Activated naive CD4-positive, alpha-beta T cell treated with anti-CD3 and anti-CD28 coated beads, Interleukin-2, amount 50 U/mL, for 72 hours (primary cell): ENCODE measurements around the gene ABHD17C. TPM values are rescaled to one million over a fixed set of nuclear protein-coding genes. Genes with fewer than 3 reads are reported as not detected.
"Not testable (repeated sequence)": the region's sequence is repeated elsewhere in the genome, so short reads cannot be mapped to it uniquely, and the experiment has no call there.

ENCODE experiments used
- ATAC-seq, 2 donors: fragments of 150-1000 bp; cut with Tn5 transposase; 2 replicates each; pipeline ENCODE4 v1.10.0; 2021; ENCODE audit warnings: mild to moderate bottlenecking in 2 of 2, moderate library complexity in 2 of 2
- DNase-seq, 2 donors: peaks; one replicate each; pipeline ENCODE4 v3.0.0; 2021 to 2022; ENCODE audit warnings: low spot score in 2 of 2
- H3K27ac Mint-ChIP-seq, 2 donors: one replicate each; pipeline ENCODE4 v1.8.0; 2022; ENCODE audit warnings: mild to moderate bottlenecking in 2 of 2, mixed read lengths in 2 of 2
- H3K36me3 Mint-ChIP-seq, 2 donors: one replicate each; pipeline ENCODE4 v1.8.0; 2022; ENCODE audit warnings: mixed read lengths in 2 of 2
- H3K9me3 Mint-ChIP-seq, 2 donors: one replicate each; pipeline ENCODE4 v1.8.0; 2022; ENCODE audit warnings: mixed read lengths in 2 of 2
- total RNA-seq, 2 donors: library from RNA; stranded (reverse); gene quantifications; one replicate each; pipeline ENCODE4 v1.2.3, GENCODE V29; 2022

Gene ABHD17C
- total RNA-seq, 2 donors from 2014 or later, result 7.2 to 7.8 TPM

DNA sequence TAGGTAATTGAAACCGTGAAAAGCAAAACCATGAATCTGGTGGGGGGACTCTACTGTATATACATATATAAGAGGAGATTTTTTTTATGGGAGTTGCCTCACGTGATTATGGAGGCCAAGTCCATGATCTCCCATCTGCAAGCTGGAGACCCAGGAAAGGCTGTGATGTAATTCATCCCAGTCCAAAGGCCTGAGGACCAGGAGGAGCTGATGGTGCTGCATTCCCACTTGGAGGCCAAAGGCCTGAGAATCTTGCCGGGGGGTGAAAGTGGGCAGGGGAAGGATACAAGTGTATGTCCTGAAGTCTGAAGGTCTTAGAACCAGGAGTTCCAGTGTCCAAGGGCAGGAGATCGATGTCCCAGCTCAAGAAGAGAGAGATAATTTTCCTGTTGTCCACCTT, 47.0 kb downstream of the ABHD17C start:
- ATAC-seq, result no peak
- no peak for DNase-seq

DNA sequence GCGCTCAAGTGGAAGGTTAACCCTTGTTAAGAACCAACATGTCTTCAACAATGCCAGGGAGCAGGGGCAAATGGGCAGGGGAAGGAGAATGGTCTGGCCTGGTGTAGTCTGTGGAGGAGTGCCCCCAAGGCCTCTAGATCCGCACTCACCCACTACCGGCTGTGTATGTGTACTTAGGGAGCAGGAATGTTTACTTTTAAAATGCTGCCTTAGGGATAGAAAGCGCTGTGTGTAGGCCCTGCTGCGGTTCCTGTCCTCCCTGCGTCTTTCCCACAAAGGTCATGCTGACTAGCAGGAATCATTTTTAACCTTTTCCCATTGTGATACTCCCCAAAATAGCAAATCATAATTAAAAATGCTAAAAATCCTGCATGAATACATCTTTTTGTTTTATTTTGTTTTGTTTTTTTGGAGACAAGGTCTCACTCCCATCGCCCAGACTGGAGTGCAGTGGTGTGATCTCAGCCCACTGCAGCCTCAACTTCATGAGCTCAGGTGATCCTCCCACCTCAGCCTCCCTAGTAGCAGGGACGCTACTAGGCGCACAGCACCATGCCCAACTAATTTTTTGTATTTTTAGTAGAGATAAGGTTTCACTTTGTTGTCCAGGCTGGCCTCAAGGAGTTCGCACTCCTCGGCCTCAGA, 48.2 kb downstream of the ABHD17C start:
- H3K36me3 Mint-ChIP-seq, result peaks cover 0 to 3% of the 10 kb centered on the region in 2 donors
- H3K27ac Mint-ChIP-seq, result no peak overlapping the region
- DNase-seq, result no peak
- no peaks in the 10 kb centered on the region for H3K9me3 Mint-ChIP-seq
- no peak for ATAC-seq

More for the DNA sequence above, 47.0 kb downstream of the ABHD17C start:
- Mint-ChIP-seq H3K27ac (no peak overlapping the region), H3K9me3 (peaks cover 0 to 7% of the 10 kb centered on the region in 2 donors), H3K36me3 (peaks cover 0 to 6% of the 10 kb centered on the region in 2 donors)

DNA sequence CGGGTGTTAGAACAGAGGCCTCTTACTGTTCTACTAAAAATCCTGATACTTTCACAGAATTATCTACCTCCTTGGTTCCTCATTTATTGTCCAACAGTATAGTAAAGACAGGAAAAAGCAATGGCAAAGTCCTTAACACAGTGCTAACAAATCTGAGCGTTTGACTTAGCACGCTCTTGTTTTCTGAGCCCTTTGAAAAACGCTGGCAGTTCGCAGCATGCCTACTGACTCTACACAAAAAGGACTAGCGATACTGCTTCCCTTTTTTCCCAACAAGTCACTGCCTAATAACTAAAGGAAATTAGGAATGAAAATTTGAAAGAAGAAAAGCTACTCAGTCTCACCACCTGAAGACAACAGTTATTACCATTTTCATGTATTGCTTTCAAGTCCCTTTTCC, 49.3 kb downstream of the ABHD17C start:
- no peak overlapping the region for H3K27ac Mint-ChIP-seq
- ATAC-seq, result no peak
- no peaks in the 10 kb centered on the region for H3K36me3 Mint-ChIP-seq
- DNase-seq, result no peak
- H3K9me3 Mint-ChIP-seq, result no peaks in the 10 kb centered on the region

DNA sequence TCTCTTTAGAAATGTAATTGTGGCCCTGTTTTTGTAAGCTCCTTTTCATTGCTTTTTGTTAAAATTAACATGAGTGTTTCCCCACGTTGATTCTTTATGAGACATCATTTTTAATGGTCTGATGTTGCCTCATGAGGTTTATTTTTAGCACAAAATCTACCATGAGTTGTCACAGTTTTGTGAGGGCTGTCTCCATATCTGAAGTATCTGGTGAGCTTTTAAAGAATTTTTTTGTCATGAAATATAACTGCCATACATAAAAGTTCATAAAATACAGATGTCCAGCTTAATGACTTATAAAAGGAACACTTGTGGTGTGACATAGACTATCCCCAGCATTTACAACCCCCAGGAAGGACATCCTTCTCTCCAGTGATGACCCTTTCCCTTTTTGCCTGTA, 49.7 kb downstream of the ABHD17C start:
- no peaks in the 10 kb centered on the region for H3K36me3 Mint-ChIP-seq
- no peak overlapping the region for H3K27ac Mint-ChIP-seq
- DNase-seq, result no peak
- no peaks in the 10 kb centered on the region for H3K9me3 Mint-ChIP-seq
- ATAC-seq, result no peak

DNA sequence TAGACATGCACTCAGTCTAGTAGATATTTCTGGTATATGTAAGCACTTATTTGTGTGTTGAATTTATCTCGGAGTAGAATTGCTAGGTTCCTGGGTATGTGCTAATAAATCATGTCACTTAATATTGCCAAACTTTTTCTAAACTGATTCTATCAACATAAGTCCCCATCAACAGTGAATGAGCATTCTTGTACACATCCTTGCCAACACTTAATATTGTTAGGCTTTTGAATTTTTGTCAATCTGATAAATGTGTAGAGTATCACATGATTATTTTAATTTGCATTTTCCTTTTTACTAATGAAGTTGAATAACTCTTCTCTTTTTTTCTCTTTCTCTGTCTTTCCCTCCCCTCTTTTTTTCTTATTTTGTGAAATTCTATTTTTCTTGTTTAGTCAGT, 50.8 kb downstream of the ABHD17C start:
- peaks cover 0 to 5% of the 10 kb centered on the region in 2 donors for H3K36me3 Mint-ChIP-seq

DNA sequence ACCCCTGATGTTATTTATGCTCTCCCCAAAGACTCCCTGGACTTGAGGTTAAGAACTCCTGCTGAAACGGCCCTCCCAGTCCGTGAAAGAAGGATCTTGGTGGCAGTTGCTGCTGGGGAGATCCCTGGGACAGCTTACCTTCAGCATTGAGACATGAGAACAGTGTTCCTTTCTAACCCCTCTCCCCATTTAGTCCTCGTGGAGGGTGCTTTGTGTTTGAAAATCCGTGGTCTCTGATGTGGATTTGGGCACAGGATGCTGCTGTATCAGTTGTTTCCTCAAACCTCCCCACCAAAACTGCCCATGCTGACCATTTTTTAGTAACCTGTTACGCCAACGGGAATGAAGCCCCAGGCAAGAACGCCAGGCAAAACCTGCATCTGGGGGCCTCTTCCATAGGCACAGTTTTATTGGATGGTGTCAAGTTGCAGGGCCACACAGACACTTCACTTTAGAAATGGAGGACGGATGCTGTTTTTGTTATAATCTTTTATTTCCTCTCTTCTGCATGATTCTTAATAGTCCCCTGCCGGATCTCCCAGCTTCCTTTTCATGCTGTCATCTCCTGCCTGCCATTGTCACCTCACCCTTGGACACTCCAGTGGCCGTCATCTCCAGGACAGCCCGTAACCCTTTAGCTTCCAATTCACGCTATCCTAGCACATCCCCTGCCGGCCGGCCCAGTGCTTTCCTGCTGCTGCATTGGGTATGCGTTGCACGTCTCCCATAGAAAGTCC, 52.4 kb downstream of the ABHD17C start:
- Mint-ChIP-seq H3K27ac (no peak overlapping the region), H3K9me3 (no peaks in the 10 kb centered on the region), H3K36me3 (peaks cover 0 to 5% of the 10 kb centered on the region in 2 donors)
- ATAC-seq, result no peak
- DNase-seq, result no peak

More for the DNA sequence above, 50.8 kb downstream of the ABHD17C start:
- ATAC-seq (no peak), DNase-seq (no peak)
- H3K27ac Mint-ChIP-seq, result no peak overlapping the region
- H3K9me3 Mint-ChIP-seq, result no peaks in the 10 kb centered on the region

DNA sequence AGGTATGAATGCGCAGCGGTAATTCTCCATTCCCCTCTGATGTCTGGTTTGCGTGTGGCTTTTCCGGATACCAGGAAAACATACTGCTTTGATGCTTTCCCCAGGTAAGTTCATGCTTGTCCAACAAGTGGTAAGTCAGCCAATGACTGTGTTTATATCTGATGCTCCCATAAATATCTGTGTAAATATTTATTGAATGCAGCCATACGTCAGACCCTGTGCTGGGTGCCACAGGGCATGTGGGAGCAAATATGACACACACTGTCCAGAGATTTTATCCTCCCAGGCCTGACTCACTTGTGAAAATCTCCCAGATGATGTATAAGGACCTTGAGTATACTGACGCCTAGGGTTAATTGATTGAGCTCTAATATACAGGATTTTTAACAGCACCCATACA, 54.5 kb downstream of the ABHD17C start:
- ATAC-seq (no peak), DNase-seq (no peak)
- Mint-ChIP-seq H3K27ac (no peak overlapping the region), H3K9me3 (no peaks in the 10 kb centered on the region), H3K36me3 (peaks cover 0 to 5% of the 10 kb centered on the region in 2 donors)

DNA sequence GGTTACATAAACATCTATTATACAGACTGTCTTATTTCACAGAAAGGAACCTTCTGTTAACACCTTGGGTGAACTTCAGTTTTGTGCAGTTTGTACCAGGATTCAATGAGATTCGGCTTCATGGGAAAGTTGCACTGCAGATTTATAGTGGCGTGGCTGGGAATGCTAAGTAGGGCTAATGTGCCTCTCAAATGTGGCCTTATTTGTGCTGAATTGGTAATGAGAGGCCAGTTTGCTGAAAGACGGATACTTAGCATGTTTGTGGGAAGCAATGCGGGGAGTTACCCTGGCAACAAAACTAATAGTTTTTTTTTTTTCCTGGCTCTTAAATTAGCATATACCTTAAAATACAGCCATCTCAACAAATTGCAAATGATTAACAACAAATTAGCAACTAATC, 55.5 kb downstream of the ABHD17C start:
- no peak for DNase-seq
- H3K9me3 Mint-ChIP-seq, result no peaks in the 10 kb centered on the region
- no peak for ATAC-seq

DNA sequence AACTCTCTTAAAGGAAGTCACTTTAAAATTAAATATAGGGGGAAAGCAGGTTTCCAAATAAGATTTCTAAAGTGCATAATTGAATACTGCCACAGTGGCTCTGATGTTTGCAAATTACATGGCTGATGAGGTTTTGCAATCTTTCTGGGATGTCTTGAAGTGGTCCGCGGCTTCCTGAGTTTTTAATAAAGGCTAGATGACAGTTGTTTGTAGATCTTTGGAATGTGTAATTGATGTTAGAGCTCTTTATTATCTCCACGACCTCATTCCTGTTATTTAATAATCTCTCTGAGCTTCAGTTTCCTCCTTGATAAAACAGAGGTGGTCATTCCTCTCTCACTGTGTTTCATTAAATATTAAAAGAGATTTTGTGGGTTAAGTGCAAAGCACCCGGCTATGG, 57.1 kb downstream of the ABHD17C start:
- DNase-seq, result no peak
- peaks cover 6 to 8% of the 10 kb centered on the region in 2 donors for H3K36me3 Mint-ChIP-seq
- no peak for ATAC-seq
- H3K9me3 Mint-ChIP-seq, result no peaks in the 10 kb centered on the region
- H3K27ac Mint-ChIP-seq, result no peak overlapping the region

More for the DNA sequence above, 55.5 kb downstream of the ABHD17C start:
- Mint-ChIP-seq H3K36me3 (peaks cover 2 to 8% of the 10 kb centered on the region in 2 donors), H3K27ac (no peak overlapping the region)

DNA sequence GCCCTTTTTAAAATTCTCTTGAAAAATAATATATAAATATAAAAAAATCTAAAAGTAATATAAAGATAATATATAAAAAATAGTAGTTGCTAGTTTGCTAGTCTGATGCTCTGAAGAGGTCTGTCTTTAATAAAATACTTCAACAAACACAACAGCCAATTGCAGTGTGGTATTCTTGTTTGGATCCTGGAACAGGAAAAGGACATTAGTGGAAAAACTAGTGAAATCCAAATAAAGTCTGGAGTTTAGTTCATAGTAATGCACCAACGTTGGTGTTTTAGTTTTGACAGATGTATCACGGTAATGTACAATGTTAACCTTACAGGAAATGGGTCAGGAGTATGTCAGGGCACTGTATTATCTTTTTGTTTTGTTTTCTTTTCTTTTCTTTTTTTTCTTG, 58.1 kb downstream of the ABHD17C start:
- Mint-ChIP-seq H3K9me3 (no peaks in the 10 kb centered on the region), H3K36me3 (peaks cover 6 to 8% of the 10 kb centered on the region in 2 donors)
- no peak for ATAC-seq

DNA sequence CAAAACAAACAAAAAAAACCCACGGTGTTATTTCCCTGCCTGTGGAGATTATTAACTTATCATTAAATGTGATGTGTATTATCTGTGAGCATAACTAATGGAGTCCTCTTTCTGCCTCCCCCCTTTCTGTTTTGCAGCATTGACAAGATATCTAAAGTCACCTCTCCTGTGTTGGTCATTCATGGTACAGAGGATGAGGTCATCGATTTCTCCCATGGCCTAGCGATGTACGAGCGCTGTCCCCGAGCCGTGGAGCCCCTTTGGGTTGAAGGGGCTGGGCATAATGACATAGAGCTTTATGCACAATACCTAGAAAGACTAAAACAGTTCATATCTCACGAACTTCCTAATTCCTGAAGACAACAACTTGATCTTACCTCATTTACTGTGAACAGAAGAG, 58.9 kb downstream of the ABHD17C start:
- DNase-seq (no peak), ATAC-seq (no peak)
- Mint-ChIP-seq H3K9me3 (no peaks in the 10 kb centered on the region), H3K36me3 (peaks cover 6 to 8% of the 10 kb centered on the region in 2 donors), H3K27ac (no peak overlapping the region)

More for the DNA sequence above, 58.1 kb downstream of the ABHD17C start:
- no peak for DNase-seq
- H3K27ac Mint-ChIP-seq, result no peak overlapping the region

DNA sequence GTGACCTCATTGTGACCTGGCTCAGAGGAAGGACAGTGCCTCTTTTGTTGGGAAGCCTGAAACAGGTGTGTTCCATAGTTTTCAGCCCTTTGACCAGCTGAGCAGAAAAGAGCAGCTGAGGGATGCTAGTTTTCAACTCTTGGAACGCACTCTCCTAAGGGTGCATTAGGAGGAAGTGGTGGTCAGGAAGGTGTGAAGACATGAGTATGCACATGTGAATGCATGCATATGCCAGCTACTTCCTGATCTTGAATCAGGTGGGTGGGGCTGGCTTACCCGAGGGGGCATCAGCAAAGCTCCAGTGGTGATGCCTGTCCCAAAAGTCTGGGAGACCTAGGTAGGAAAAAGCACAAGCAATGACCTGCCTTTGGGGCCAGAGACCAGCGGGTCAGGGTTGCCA, 60.8 kb downstream of the ABHD17C start:
- H3K9me3 Mint-ChIP-seq, result no peaks in the 10 kb centered on the region
- ATAC-seq (no peak), DNase-seq (no peak)
- H3K27ac Mint-ChIP-seq, result no peak overlapping the region
- H3K36me3 Mint-ChIP-seq, result peaks cover 4 to 6% of the 10 kb centered on the region in 2 donors

DNA sequence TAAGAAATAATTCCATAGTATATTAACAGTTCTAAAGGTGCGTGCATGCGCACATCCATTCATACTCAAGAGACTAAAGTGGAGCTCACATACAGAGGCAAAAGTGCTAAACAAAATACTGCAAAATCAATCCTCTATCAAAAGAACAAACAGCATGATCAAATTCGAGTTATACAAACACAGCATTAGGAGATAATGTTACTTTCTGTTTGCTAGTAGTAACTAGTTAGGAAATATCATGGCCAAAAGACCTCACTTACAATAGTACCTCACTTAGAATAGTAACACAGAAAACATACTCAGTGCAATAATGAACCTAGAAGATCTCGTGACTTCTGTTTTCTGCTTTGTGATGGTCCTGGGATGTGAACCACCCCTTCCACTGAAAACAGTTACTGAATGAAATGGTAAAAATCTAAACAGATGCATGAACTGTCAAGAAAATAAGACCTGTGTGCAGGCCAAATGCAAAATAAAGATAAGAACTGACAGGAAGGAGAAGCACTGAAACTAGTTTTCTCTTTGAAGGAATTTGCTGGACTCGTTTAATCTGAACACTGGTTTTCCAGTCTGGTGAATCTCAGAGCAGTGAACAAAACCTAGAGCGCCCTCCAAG, 63.1 kb downstream of the ABHD17C start:
- ATAC-seq, result no peak

DNA sequence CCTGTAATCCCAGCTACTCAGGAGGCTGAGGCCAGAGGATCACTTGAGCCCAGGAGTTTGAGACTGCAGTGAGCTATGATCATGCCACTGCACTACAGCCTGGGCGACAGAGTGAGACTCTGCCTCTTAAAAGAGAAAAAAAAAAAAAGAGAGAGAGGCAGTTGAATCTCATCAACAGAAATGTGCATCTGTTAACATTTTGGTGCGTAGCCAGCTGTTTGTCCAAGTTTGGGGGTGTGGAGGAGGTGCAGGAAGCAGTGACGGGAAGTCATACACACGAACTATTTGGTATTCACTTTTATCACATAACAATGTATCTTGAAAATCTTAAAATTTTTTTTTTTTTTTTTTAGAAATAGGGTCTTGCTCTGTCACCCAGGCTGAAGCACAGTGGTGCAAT, 65.8 kb downstream of the ABHD17C start:
- H3K27ac Mint-ChIP-seq, result no peak overlapping the region
- H3K36me3 Mint-ChIP-seq, result no peaks in the 10 kb centered on the region
- ATAC-seq, result no peak
- H3K9me3 Mint-ChIP-seq, result no peaks in the 10 kb centered on the region
- DNase-seq, result no peak

More for the DNA sequence above, 63.1 kb downstream of the ABHD17C start:
- DNase-seq, result no peak
- no peaks in the 10 kb centered on the region for H3K9me3 Mint-ChIP-seq
- H3K36me3 Mint-ChIP-seq, result peaks cover 4 to 6% of the 10 kb centered on the region in 2 donors
- no peak overlapping the region for H3K27ac Mint-ChIP-seq

DNA sequence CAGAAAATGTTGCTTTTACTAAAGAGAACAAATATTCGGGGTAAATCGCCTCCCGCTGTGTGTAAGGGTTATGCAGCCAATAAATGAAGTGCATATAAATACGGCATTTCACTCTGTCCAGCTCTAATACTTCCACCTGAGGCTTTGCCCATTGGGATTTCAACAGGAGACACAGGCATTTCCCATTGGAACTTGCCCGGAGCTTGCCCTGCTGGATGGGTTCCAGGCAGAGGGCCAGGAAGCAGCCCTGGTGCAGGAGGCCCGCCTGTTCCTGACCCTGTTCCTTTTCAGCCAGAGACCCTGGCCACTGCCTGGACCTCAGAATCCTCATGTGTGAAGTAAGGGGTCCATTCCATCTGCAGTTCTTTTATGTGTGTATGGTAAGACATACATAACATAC, 66.6 kb downstream of the ABHD17C start:
- ATAC-seq (no peak), DNase-seq (no peak)
- Mint-ChIP-seq H3K36me3 (no peaks in the 10 kb centered on the region), H3K27ac (no peak overlapping the region), H3K9me3 (no peaks in the 10 kb centered on the region)

DNA sequence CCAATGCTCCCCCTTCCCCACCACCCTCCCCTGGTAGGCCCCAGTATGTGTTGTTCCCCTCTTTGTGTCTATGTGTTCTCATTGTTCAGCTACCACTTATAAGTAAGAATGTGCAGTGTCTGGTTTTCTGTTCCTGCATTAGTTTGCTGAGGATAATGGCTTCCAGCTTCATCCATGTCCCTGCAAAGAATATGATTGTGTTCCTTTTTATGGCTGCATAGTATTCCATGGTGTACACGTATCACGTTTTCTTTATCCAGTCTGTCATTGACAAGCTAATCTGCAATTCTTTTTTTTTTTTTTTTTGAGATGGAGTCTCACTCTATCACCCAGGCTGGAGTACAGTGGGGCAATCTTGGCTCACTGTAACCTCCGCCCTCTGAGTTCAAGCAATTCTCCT, 68.1 kb downstream of the ABHD17C start:
- H3K9me3 Mint-ChIP-seq, H3K36me3 Mint-ChIP-seq, ATAC-seq, DNase-seq, H3K27ac Mint-ChIP-seq: not testable (repeated sequence)

DNA sequence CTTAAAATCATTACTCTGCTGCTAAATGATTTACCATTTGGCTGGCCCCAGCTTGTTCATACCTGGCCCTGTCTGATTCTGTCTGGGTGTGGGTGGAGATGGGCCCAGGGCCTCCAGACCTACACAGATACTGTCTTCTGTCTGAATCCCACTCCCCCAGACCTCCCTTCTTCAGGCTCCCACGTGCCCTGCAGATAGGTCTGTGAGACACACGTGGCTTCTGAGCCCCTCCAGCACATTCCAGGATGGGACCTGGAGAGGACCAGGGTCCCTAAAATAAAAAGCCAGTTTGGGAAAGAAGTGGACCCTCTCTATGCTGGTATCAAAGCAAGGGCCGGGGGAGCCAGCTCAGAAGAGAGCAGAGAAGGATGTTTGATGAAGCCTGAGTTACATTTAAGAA, 69.4 kb downstream of the ABHD17C start:
- no peak for DNase-seq
- Mint-ChIP-seq H3K27ac (no peak overlapping the region), H3K36me3 (no peaks in the 10 kb centered on the region), H3K9me3 (no peaks in the 10 kb centered on the region)
- no peak for ATAC-seq
